ENCODE measurements around the gene NRIP1. TPM values are rescaled to one million over a fixed set of nuclear protein-coding genes. Genes with fewer than 3 reads are reported as not detected.

NRIP1 gene
- total and polyA plus RNA-seq, 11 donors = 2.9 to 32.0 (median 17.6) TPM

DNA sequence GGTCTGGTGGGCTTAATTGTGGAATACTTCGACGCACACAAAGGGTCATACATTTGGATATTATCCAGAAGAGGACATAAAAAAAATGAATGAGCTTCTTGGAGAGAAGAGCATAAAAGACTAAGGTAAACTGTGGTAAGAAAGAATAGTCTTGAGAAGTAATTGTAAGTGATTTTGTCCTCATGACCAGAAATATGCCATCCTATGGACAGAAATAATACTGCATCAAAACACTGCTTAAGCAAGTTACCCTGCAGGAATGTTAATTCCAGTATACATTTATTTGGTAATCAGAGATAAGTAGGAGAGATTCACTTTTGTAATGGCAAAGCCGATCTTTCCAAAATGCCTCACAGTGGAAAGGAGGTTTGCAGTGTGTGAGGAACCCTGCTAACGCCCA, 111.9 kb downstream of the NRIP1 start:
- 73 to 97% (median 96%) methylated on average over 4 of the region's 4 CpGs for WGBS, 4 donors
- Histone ChIP-seq H3K27ac (no peak overlapping the region), H3K36me3 (no peaks in the 10 kb centered on the region), H3K4me3 (no peak overlapping the region), H3K27me3 (no peaks in the 10 kb centered on the region), H3K9me3 (peaks cover 0 to 10% (median 0%) of the 10 kb centered on the region in 12 donors), H3K4me1 (peaks cover 0 to 4% (median 0%) of the 10 kb centered on the region in 12 donors)
- no peak for TF ChIP-seq POLR2A (IDR thresholded peaks at IDR 0.05)
- TF ChIP-seq, protein P1, sequence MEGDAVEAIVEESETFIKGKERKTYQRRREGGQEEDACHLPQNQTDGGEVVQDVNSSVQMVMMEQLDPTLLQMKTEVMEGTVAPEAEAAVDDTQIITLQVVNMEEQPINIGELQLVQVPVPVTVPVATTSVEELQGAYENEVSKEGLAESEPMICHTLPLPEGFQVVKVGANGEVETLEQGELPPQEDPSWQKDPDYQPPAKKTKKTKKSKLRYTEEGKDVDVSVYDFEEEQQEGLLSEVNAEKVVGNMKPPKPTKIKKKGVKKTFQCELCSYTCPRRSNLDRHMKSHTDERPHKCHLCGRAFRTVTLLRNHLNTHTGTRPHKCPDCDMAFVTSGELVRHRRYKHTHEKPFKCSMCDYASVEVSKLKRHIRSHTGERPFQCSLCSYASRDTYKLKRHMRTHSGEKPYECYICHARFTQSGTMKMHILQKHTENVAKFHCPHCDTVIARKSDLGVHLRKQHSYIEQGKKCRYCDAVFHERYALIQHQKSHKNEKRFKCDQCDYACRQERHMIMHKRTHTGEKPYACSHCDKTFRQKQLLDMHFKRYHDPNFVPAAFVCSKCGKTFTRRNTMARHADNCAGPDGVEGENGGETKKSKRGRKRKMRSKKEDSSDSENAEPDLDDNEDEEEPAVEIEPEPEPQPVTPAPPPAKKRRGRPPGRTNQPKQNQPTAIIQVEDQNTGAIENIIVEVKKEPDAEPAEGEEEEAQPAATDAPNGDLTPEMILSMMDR (IDR thresholded peaks at IDR 0.05) = no peak
- ATAC-seq (no peak), DNase-seq (no peak)
- intact Hi-C loops (cut with DNase I) = no loop called here

DNA sequence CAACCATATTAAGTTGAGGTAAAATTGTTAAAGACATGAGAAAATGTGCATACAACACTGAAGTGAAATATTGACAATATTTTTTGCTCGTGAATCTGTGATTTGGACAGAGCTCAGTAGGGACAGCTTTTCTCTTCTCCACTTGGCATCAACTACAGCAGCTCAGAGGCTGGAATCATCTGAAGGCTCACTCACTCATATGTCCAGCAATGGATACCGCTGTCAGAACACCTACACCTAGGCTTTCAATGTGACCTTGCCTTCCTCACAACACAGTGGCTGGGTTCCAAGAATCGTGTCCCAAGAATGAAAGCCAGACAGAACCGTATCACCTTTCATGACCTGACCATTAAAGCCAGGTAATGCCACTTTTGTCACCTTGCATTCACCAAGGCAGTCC, 115.2 kb downstream of the NRIP1 start:
- no peak overlapping the region for H3K27ac ChIP-seq
- WGBS, 4 donors = 86 to 91% (median 87%) methylated on average over 4 of the region's 4 CpGs
- no peak overlapping the region for H3K4me3 ChIP-seq
- H3K36me3 ChIP-seq = no peaks in the 10 kb centered on the region
- no peaks in the 10 kb centered on the region for H3K27me3 ChIP-seq
- ATAC-seq (no peak), DNase-seq (no peak)
- peaks cover 0 to 10% (median 0%) of the 10 kb centered on the region in 12 donors for H3K9me3 ChIP-seq
- no peak for TF ChIP-seq POLR2A (IDR thresholded peaks at IDR 0.05)
- TF ChIP-seq, protein P1 (IDR thresholded peaks at IDR 0.05) = no peak
- intact Hi-C loops (cut with DNase I) = loop anchor here in 1 of 10 donors (10.0 kb wide), 1 partner anchor 55 kb away; no protein-coding TSS in a partner anchor
- no peaks in the 10 kb centered on the region for H3K4me1 ChIP-seq

DNA sequence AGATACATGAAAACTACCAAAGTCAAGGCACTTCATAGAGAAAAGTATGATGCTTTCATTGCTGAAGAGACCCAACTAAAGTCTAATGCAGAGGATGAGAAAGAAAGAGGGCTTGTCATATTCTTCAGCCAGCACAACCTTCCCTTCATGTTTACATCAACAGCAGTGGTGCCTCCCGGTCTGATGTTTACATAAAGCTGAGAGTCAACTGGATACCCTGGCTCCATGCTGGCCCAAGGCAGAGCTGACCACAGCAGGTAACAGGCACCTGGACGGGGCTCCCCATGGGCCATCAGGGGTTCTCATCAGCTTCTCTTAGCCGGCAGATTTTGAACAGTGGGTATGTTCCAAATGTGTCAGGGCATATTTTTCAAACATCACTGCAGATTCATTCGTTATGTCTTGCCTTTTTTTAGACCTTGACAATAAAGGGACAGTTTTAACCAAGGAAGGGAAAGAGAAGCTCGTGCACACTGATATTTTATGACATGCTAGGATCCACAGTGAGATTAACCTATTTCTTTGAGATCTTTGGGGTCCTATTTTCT, 117.1 kb downstream of the NRIP1 start:
- no peaks in the 10 kb centered on the region for H3K36me3 ChIP-seq
- TF ChIP-seq, protein P1 (IDR thresholded peaks at IDR 0.05) = no peak
- no peak for TF ChIP-seq POLR2A (IDR thresholded peaks at IDR 0.05)
- no peak for ATAC-seq
- H3K9me3 ChIP-seq = peaks cover 0 to 10% (median 0%) of the 10 kb centered on the region in 12 donors
- H3K4me1 ChIP-seq = peaks cover 0 to 6% (median 0%) of the 10 kb centered on the region in 12 donors
- H3K27ac ChIP-seq = no peak overlapping the region
- WGBS, 4 donors = 62 to 83% (median 64%) methylated on average over 5 of the region's 5 CpGs
- DNase-seq = no peak
- no peak overlapping the region for H3K4me3 ChIP-seq
- intact Hi-C loops (cut with DNase I) = loop anchor here in 1 of 10 donors (10.0 kb wide), 1 partner anchor 57 kb away; no protein-coding TSS in a partner anchor
- H3K27me3 ChIP-seq = no peaks in the 10 kb centered on the region

DNA sequence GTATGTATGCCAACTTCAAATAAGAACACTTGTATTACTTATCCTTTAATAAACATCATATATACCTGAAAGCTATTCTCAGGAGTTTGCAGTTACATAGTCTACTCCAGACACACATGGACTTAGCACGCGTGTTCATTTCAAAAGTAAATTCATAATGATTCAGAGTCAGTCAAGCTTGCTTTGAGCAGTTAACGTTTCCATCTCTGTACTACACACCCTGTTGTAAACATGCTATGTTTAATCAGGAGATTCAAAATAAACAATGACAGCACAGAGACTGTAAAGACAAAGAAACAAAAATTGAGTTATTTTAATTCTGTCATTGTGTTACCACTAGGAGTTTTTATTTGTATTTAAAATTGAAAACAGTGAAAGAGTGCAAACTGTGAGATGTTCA, 119.6 kb downstream of the NRIP1 start:
- no peak for TF ChIP-seq POLR2A (IDR thresholded peaks at IDR 0.05)
- TF ChIP-seq, protein P1 (IDR thresholded peaks at IDR 0.05) = no peak
- 90 to 92% (median 90%) methylated on average over 3 of the region's 3 CpGs for WGBS, 4 donors
- DNase-seq = no peak
- Histone ChIP-seq H3K27me3 (no peaks in the 10 kb centered on the region), H3K27ac (no peak overlapping the region), H3K9me3 (peaks cover 0 to 10% (median 0%) of the 10 kb centered on the region in 12 donors), H3K36me3 (no peaks in the 10 kb centered on the region), H3K4me3 (no peak overlapping the region), H3K4me1 (peaks cover 0 to 6% (median 0%) of the 10 kb centered on the region in 12 donors)
- intact Hi-C loops (cut with DNase I) = loop anchor here in 1 of 10 donors (10.0 kb wide), 1 partner anchor 60 kb away; no protein-coding TSS in a partner anchor
- ATAC-seq = no peak
